Bronchial epithelial cell (primary cell): ENCODE data around the gene UGT1A3. TPM values are rescaled to one million over a fixed set of nuclear protein-coding genes. Genes with fewer than 3 reads are reported as not detected.

Experiments used
- DNase-seq: peaks from one replicate; pipeline ENCODE4 v3.0.0-alpha.2; 2010; ENCODE audit warnings: low read depth
- FAIRE-seq: peaks from 2 replicates; lab custom pipeline; 2011; peaks lifted over from hg19 to GRCh38; lab: Jason Lieb, UNC
- H3K27me3 ChIP-seq: 2 replicates; pipeline ENCODE4 v1.5.1; 2011; ENCODE audit warnings: low read length; ENCODE audit not compliant: control insufficient read depth, insufficient read depth
- H3K36me3 ChIP-seq: 2 replicates; pipeline ENCODE4 v1.5.1; 2011; ENCODE audit warnings: low read length; ENCODE audit not compliant: control insufficient read depth, insufficient read depth
- H3K4me3 ChIP-seq: 2 replicates; pipeline ENCODE4 v1.5.1; 2011; ENCODE audit warnings: mild to moderate bottlenecking, low read depth, low read length, control low read depth
- total RNA-seq: library from RNA; depleted of rRNA; stranded (reverse); fragments of >200 nt; gene quantifications from 2 replicates; pipeline ENCODE4 v1.2.1, GENCODE V29; 2014
- TF ChIP-seq, protein P1 (sequence below): IDR thresholded peaks from 2 replicates; pipeline ENCODE4 v1.5.1; 2011; ENCODE audit warnings: mild to moderate bottlenecking, moderate library complexity, low read length, control low read depth, inconsistent platforms; ENCODE audit not compliant: insufficient read depth, severe bottlenecking

UGT1A3 gene
- total RNA-seq, 1 donor from 2014 or later, result not detected

DNA sequence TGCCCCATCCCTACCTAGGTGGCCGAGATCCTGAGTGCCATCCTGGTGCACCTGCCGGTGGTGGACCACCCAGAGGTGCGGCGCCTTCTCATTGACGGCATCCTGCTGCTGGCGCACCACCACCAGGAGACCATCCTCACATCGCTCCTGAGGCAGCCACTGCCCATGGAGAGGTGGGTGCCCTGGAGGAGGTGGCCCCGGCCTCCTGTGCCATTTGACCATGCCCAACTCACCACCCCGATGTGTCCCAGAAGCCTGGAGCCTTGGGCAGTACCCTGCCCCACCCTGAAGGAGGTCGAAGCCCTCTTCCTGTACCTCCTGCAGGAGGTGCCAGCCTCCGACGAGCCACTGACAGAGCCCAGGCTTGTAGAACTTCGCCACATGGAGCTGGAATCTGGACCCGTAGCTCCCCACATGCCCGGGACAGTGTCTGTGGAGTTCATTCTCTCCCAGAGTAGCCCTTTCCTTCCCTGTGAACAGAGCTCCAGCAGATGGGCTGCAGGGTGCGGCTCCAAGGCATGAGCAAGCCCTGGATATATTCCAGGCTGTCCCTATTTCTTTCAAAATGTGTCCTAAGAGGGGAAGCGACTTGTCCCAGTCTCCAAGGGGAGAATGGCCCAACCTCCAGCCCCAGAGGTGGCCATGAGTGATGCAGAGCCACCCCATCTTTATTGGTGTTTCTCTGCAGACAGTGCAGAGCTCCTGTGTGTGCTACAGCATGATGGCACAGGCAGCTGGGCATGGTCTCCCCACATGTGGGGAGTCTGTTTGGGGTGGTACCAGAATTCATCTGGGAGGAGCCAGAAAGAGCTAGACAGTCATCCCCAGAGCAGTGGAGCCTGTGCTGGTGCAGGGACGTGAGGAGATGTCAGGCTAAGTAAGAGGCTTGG lies 91.3 kb downstream of the UGT1A3 start:
- FAIRE-seq, result no peak
- H3K27me3 ChIP-seq, result no peaks in the 10 kb centered on the region
- H3K4me3 ChIP-seq, result no peak overlapping the region
- H3K36me3 ChIP-seq, result no peaks in the 10 kb centered on the region
- DNase-seq, result no peak
- TF ChIP-seq, protein P1, sequence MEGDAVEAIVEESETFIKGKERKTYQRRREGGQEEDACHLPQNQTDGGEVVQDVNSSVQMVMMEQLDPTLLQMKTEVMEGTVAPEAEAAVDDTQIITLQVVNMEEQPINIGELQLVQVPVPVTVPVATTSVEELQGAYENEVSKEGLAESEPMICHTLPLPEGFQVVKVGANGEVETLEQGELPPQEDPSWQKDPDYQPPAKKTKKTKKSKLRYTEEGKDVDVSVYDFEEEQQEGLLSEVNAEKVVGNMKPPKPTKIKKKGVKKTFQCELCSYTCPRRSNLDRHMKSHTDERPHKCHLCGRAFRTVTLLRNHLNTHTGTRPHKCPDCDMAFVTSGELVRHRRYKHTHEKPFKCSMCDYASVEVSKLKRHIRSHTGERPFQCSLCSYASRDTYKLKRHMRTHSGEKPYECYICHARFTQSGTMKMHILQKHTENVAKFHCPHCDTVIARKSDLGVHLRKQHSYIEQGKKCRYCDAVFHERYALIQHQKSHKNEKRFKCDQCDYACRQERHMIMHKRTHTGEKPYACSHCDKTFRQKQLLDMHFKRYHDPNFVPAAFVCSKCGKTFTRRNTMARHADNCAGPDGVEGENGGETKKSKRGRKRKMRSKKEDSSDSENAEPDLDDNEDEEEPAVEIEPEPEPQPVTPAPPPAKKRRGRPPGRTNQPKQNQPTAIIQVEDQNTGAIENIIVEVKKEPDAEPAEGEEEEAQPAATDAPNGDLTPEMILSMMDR, result no peak

DNA sequence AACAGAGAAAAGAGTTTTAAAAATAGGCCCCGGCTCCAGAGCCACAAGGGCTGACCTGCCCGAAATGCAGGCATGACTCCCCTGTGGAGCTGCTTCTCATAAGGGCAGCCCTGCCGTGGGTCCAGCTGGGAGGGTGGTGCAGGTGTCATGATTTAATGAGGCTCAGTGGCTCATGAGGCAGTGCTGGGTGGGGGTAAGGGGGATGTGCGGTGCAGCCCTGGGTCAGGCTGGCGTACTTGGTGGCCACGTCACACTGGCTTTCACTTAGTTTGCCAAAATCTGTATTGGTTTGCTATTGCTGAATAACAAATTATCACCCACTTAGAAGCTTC lies 91.9 kb downstream of the UGT1A3 start:
- Histone ChIP-seq H3K36me3 (no peaks in the 10 kb centered on the region), H3K27me3 (no peaks in the 10 kb centered on the region), H3K4me3 (no peak overlapping the region)
- FAIRE-seq, result no peak
- no peak for DNase-seq
- TF ChIP-seq, protein P1, result no peak

DNA sequence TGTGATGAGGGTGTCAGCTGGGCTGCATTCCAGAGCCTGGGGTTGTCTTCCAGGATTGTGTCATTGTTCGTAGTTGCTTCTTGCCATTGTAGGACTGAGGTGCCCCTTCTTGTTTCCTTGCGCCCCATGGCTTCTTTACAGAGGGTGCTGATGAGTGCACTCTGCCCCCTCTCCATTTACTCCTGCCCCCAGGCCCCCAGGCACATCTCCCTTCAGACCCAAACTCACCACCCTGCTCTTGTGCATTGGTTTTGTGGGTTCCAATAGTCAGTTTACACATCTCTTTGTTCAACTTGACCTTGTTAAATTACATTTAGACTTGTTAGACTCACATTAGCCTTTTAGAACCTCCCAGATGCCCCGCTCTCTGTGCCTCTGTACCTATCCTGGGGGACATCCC lies 92.4 kb downstream of the UGT1A3 start:
- Histone ChIP-seq H3K27me3 (no peaks in the 10 kb centered on the region), H3K36me3 (no peaks in the 10 kb centered on the region), H3K4me3 (no peak overlapping the region)
- TF ChIP-seq, protein P1, result no peak
- DNase-seq (no peak), FAIRE-seq (no peak)

DNA sequence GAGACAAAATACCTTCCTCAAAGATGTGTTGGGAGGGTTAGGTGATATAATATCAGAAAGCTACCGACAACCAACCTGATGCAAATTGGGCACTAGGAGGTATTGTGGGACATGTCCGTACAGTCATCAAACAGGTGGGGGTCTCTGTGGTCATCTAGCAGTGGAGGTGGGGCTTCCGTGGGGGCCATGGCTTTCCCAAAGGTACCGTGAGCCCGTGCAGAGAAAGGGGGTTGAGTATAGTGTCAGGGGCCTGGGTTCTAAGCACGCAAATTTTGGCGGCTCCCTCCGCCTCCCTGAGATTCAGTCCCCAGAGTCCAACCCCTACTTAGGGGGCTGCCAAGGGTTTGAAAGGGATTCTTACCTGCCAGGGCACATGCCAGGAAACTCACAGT lies 92.9 kb downstream of the UGT1A3 start:
- DNase-seq (no peak), FAIRE-seq (no peak)
- no peak overlapping the region for H3K4me3 ChIP-seq
- H3K36me3 ChIP-seq, result no peaks in the 10 kb centered on the region
- no peaks in the 10 kb centered on the region for H3K27me3 ChIP-seq
- TF ChIP-seq, protein P1, result no peak

DNA sequence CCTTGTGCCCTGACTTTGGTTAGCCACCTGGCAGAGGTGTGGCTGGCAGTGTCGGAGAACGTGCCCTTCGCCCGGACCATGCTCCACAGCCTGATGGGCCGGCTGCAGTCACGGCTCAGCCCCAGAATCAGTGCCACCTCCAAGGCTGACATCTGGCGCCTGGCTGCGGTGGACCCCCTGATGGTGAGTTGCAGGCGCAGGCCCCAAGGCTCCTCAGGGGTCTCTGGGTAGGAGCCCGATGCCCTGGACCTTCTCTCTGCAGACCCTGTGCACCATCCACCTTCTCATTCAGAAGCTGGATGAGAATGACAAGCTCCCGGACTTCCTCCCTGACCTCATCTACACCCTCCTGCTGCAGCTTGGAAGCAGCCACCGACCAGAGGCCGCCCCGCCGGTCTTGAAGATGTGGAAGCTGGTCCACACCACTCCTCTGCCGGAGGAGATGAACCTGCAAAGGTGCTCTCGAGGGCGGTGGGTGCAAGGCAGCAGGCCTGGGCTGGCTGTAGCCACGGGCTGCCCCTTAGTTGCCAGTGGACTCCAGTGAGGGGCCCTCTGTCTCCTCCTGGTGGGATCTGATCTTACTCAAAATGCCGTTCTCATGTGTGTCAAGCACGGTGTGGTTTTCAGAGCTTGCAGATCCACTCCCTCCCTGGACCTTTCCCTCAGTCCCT lies 93.4 kb downstream of the UGT1A3 start:
- no peak for DNase-seq
- Histone ChIP-seq H3K4me3 (no peak overlapping the region), H3K27me3 (no peaks in the 10 kb centered on the region), H3K36me3 (no peaks in the 10 kb centered on the region)
- FAIRE-seq, result no peak
- TF ChIP-seq, protein P1, result no peak

Other genes starting within 250 kb of the UGT1A3 start
- 21.1 and 27.0 TPM in 2 replicates for gene USP40, start 162.3 kb upstream of the UGT1A3 start, total RNA-seq
- under 0.01 TPM in 2 replicates for gene UGT1A8, start 111.4 kb upstream of the UGT1A3 start, total RNA-seq
- gene UGT1A10, start 92.6 kb upstream of the UGT1A3 start, total RNA-seq, result not detected in 2 replicates
- gene UGT1A9, start 57.1 kb upstream of the UGT1A3 start, total RNA-seq, result 0.26 TPM in 1 of 2 replicates, not detected in the other
- 0.53 and 2.2 TPM in 2 replicates for gene UGT1A7, start 47.1 kb upstream of the UGT1A3 start, total RNA-seq
- 12.9 and 43.0 TPM in 2 replicates for gene UGT1A6, start 36.2 kb upstream of the UGT1A3 start, total RNA-seq
- 0.26 and 3.3 TPM in 2 replicates for gene UGT1A5, start 16.1 kb upstream of the UGT1A3 start, total RNA-seq
- gene UGT1A4, start 10.3 kb upstream of the UGT1A3 start, total RNA-seq, result 0.26 and 2.9 TPM in 2 replicates
- gene UGT1A1, start 31.2 kb downstream of the UGT1A3 start, total RNA-seq, result under 0.01 and 1.5 TPM in 2 replicates
- gene MROH2A, start 49.3 kb downstream of the UGT1A3 start, total RNA-seq, result not detected in 2 replicates
- gene HJURP, start 125.5 kb downstream of the UGT1A3 start, total RNA-seq, result under 0.01 and 0.13 TPM in 2 replicates
- gene TRPM8, start 188.3 kb downstream of the UGT1A3 start, total RNA-seq, result not detected in 2 replicates